ENCODE measurements around the gene TEAD2. TPM values are rescaled to one million over a fixed set of nuclear protein-coding genes. Genes with fewer than 3 reads are reported as not detected.

Gene TEAD2
- total and polyA plus RNA-seq, 9 of the 15 experiments (the other 6 are each of a cell fraction or from before 2014, with no cell fraction given), result 1.6 to 27.0 (median 13.9) TPM

DNA sequence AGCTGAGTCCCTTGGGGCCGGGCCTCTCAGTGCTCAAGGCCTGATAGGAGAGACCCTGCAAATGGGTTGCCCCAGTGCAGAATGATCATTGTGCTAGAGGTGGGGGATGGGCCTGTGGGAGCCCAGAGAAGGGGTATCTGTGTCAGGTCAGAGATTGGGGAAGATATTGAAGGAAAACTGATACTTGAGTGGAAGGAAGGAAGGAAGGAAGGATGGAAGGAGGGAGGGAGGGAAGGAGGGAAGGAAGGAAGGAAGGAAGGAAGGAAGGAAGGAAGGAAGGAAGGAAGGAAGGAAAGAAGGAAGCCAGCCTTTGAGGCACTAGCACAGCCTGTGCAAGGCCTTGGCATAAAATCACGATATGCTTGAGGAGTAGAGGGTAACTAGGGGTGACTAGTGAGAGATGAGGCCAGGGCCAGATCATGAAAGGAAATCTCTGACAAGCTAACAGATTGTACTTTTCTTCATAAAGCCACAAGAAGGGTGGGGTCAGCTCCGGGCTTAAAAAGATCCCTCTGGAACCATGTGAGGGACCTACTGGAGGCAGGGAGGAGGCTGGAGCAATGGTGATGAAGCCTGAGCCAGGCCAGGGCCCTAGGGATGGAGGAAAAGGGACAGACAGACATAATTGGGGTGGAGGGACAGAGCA is 49.6 kb upstream of the TEAD2 start:
- H3K9me3 ChIP-seq (replicated peaks; ENCODE audit: control insufficient read depth, insufficient read depth, low read depth, low read length), result no peaks in the 10 kb centered on the region
- H2AFZ ChIP-seq (ENCODE audit: low read depth, low read length), result no peak overlapping the region
- no peak overlapping the region; a peak in 1 of 4 replicates for H3K9ac ChIP-seq (ENCODE audit: insufficient read depth in 1 of 2, low read depth in 2 of 2, low read length in 2 of 2)
- FAIRE-seq, result no peak
- no TSS peak for BruUV-seq (replicated peaks)
- CTCF ChIA-PET (ENCODE audit: low intra/inter-chr PET ratio), result no interaction called here
- intact Hi-C loops (cut with micrococcal nuclease) (no loop called here), in situ Hi-C loops (cut with MboI) (no loop called here)
- DNase-seq (ENCODE audit: extremely low read depth in 1 of 4, low spot score in 3 of 4), result no peak
- no peaks in the 10 kb centered on the region for H3K36me3 ChIP-seq (ENCODE audit: control insufficient read depth, insufficient read depth, low read length)
- POLR2A ChIA-PET, result interaction anchor here (0.6 to 1.0 kb wide), 5 partner anchors 9 to 23 kb away, joined by 3 to 6 read pairs (median 4); no protein-coding TSS in a partner anchor
- WGBS (ENCODE audit: insufficient coverage, low coverage, missing lambda C conversion rate), result 28% methylated on average over 3 of the region's 3 CpGs
- no peak overlapping the region for H3K27ac ChIP-seq (ENCODE audit: extremely low read depth, low read depth, low read length)
- H4K20me1 ChIP-seq (replicated peaks; ENCODE audit: control insufficient read depth, insufficient read depth, low read length), result no peaks in the 10 kb centered on the region
- peaks cover 35 to 53% of the 10 kb centered on the region in 2 experiments for H3K4me1 ChIP-seq (replicated peaks in 1 of 2; ENCODE audit: control insufficient read depth in 2 of 2, insufficient read depth in 2 of 2, low read length in 2 of 2)
- no peak overlapping the region for H3K4me2 ChIP-seq (ENCODE audit: insufficient read depth, low read length)
- ATAC-seq, result no peak
- no peaks in the 10 kb centered on the region for H3K79me2 ChIP-seq (ENCODE audit: control insufficient read depth, insufficient read depth, low read length)
- H3K9me1 ChIP-seq (ENCODE audit: control insufficient read depth, insufficient read depth, low read length), result no peaks in the 10 kb centered on the region
- H3K4me3 ChIP-seq, result no peak overlapping the region
- no peaks in the 10 kb centered on the region for H3K27me3 ChIP-seq (ENCODE audit: control insufficient read depth in 2 of 2, insufficient read depth in 2 of 2, low read length in 2 of 2)
- TF ChIP-seq, protein P1, sequence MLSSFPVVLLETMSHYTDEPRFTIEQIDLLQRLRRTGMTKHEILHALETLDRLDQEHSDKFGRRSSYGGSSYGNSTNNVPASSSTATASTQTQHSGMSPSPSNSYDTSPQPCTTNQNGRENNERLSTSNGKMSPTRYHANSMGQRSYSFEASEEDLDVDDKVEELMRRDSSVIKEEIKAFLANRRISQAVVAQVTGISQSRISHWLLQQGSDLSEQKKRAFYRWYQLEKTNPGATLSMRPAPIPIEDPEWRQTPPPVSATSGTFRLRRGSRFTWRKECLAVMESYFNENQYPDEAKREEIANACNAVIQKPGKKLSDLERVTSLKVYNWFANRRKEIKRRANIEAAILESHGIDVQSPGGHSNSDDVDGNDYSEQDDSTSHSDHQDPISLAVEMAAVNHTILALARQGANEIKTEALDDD (IDR thresholded peaks at IDR 0.05), result no peak
- TF ChIP-seq, protein P2, sequence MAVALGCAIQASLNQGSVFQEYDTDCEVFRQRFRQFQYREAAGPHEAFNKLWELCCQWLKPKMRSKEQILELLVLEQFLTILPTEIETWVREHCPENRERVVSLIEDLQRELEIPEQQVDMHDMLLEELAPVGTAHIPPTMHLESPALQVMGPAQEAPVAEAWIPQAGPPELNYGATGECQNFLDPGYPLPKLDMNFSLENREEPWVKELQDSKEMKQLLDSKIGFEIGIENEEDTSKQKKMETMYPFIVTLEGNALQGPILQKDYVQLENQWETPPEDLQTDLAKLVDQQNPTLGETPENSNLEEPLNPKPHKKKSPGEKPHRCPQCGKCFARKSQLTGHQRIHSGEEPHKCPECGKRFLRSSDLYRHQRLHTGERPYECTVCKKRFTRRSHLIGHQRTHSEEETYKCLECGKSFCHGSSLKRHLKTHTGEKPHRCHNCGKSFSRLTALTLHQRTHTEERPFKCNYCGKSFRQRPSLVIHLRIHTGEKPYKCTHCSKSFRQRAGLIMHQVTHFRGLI (CRISPR knock-in tag; IDR thresholded peaks at IDR 0.05), result no peak
- TF ChIP-seq SIX5 (IDR thresholded peaks at IDR 0.05; ENCODE audit: borderline replicate concordance in 1 of 2, insufficient read depth in 1 of 2, low read depth in 1 of 2, low read length in 2 of 2) (no peak), CAMTA2 (CRISPR knock-in tag; conservative IDR thresholded peaks at IDR 0.05) (no peak), ZNF239 (CRISPR knock-in tag; IDR thresholded peaks at IDR 0.05) (no peak), PHF20 (IDR thresholded peaks at IDR 0.05; ENCODE audit: partially characterized antibody) (no peak), DDX20 (tag; IDR thresholded peaks at IDR 0.05; ENCODE audit: low read depth) (no peak)
- TF ChIP-seq, protein P3, sequence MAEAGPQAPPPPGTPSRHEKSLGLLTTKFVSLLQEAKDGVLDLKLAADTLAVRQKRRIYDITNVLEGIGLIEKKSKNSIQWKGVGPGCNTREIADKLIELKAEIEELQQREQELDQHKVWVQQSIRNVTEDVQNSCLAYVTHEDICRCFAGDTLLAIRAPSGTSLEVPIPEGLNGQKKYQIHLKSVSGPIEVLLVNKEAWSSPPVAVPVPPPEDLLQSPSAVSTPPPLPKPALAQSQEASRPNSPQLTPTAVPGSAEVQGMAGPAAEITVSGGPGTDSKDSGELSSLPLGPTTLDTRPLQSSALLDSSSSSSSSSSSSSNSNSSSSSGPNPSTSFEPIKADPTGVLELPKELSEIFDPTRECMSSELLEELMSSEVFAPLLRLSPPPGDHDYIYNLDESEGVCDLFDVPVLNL (CRISPR knock-in tag; IDR thresholded peaks at IDR 0.05; ENCODE audit: low read depth), result no peak
- TF ChIP-seq, protein P4, sequence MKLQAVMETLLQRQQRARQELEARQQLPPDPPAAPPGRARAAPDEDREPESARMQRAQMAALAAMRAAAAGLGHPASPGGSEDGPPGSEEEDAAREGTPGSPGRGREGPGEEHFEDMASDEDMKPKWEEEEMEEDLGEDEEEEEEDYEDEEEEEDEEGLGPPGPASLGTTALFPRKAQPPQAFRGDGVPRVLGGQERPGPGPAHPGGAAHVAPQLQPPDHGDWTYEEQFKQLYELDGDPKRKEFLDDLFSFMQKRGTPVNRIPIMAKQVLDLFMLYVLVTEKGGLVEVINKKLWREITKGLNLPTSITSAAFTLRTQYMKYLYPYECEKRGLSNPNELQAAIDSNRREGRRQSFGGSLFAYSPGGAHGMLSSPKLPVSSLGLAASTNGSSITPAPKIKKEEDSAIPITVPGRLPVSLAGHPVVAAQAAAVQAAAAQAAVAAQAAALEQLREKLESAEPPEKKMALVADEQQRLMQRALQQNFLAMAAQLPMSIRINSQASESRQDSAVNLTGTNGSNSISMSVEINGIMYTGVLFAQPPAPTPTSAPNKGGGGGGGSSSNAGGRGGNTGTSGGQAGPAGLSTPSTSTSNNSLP (IDR thresholded peaks at IDR 0.05; ENCODE audit: borderline replicate concordance, low read depth, low read length), result no peak
- TF ChIP-seq, protein P5, sequence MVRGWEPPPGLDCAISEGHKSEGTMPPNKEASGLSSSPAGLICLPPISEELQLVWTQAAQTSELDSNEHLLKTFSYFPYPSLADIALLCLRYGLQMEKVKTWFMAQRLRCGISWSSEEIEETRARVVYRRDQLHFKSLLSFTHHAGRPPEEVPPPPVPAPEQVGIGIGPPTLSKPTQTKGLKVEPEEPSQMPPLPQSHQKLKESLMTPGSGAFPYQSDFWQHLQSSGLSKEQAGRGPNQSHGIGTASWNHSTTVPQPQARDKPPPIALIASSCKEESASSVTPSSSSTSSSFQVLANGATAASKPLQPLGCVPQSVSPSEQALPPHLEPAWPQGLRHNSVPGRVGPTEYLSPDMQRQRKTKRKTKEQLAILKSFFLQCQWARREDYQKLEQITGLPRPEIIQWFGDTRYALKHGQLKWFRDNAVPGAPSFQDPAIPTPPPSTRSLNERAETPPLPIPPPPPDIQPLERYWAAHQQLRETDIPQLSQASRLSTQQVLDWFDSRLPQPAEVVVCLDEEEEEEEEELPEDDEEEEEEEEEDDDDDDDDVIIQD (CRISPR knock-in tag; IDR thresholded peaks at IDR 0.05), result no peak

Measured in K562 (cell line).